Liver (tissue), 3 donors: ENCODE results near the gene TLNRD1.
A peak's percentile ranks its signal among the peaks of the same experiment; 100 is the strongest.

Source experiments
- ATF3 ChIP-seq: IDR thresholded peaks from 2 replicates; pipeline ENCODE4 v1.6.1; 2016; ENCODE audit warnings: antibody characterized with exemption
- CTCF ChIP-seq: fragments of 150-350 bp; IDR thresholded peaks from 2 replicates; pipeline ENCODE4 v1.5.1; 2017; ENCODE audit warnings: improper control_type of control experiment, low read depth, low read length; ENCODE audit not compliant: missing input control
- EGR1 ChIP-seq, 2 donors: IDR thresholded peaks; 2 replicates each; pipeline ENCODE4 v1.6.1; 2016 to 2018; ENCODE audit warnings: antibody characterized with exemption in 2 of 2, low read depth in 2 of 2
- FOXA1 ChIP-seq: IDR thresholded peaks from 2 replicates; pipeline ENCODE4 v1.6.1; 2016; ENCODE audit warnings: antibody characterized with exemption
- HNF4G ChIP-seq: IDR thresholded peaks from 2 replicates; pipeline ENCODE4 v1.6.1; 2016; ENCODE audit warnings: antibody characterized with exemption
- JUND ChIP-seq, 2 donors: IDR thresholded peaks; 2 replicates each; pipeline ENCODE4 v1.6.1; 2016; ENCODE audit warnings: antibody characterized with exemption in 2 of 2
- REST ChIP-seq: IDR thresholded peaks from 2 replicates; pipeline ENCODE4 v1.6.1; 2016; ENCODE audit warnings: antibody characterized with exemption, mild to moderate bottlenecking
- RXRA ChIP-seq, 2 donors: IDR thresholded peaks; 2 replicates each; pipeline ENCODE4 v1.6.1; 2017 to 2018; ENCODE audit warnings: antibody characterized with exemption in 2 of 2, mild to moderate bottlenecking in 1 of 2
- YY1 ChIP-seq: IDR thresholded peaks from 2 replicates; pipeline ENCODE4 v1.6.1; 2016; ENCODE audit warnings: antibody characterized with exemption, mild to moderate bottlenecking
- donor health status: healthy.
- donor health status: healthy.

- TF ChIP-seq CTCF (no peak), RXRA (IDR thresholded peaks at IDR 0.05) (peak in 1 of 2 donors; percentile 39), YY1 (peak; percentile 99), REST (peak; percentile 84), FOXA1 (no peak), JUND (IDR thresholded peaks at IDR 0.05) (peak in 1 of 2 donors; percentile 24), ATF3 (no peak), EGR1 (IDR thresholded peaks at IDR 0.05; ENCODE audit: low read depth in 2 of 2) (peak; percentile 26 to 34), HNF4G (peak; percentile 8)
Measured at GRCh38 chr15:80989518-80990478, 10.9 kb upstream of the TLNRD1 start, which contains the start of gene MESD.
